ENCODE results near the gene PINLYP.

- no peak for TF ChIP-seq CTCF (IDR thresholded peaks at IDR 0.05)
- no peak for TF ChIP-seq POLR2A (IDR thresholded peaks at IDR 0.05)
Observed at GRCh38 chr19:43564800-43565199, 10.8 kb upstream of the PINLYP start.

Measured in right lobe of liver (tissue), 4 donors.